Measurements from ENCODE around the gene RAB10.
A peak's percentile ranks its signal among the peaks of the same experiment; 100 is the strongest.
"Not testable (repeated sequence)": the region's sequence is repeated elsewhere in the genome, so short reads cannot be mapped to it uniquely, and the experiment has no call there.

The RAB10 gene

GRCh38 chr2:26033818-26034636, at the start of gene RAB10:
TSS of gene RAB10 (plus strand) at chr2:26034084. CDS start at chr2:26034609, 525 bp downstream.
- peak; percentile 99 for DNase-seq

GRCh38 chr2:25988134-25988533, 45.8 kb upstream of the RAB10 start:
- no peak for DNase-seq

- no peak for DNase-seq
Observed at GRCh38 chr2:25989154-25989553, 44.7 kb upstream of the RAB10 start.

- no peak for DNase-seq
Observed at GRCh38 chr2:25991965-25992364, 41.9 kb upstream of the RAB10 start.

GRCh38 chr2:25992556-25992955, 41.3 kb upstream of the RAB10 start:
- DNase-seq, result no peak

- DNase-seq, result no peak
Observed at GRCh38 chr2:25993049-25993448, 40.8 kb upstream of the RAB10 start.

GRCh38 chr2:25994509-25994908, 39.4 kb upstream of the RAB10 start:
- no peak for DNase-seq

GRCh38 chr2:25996844-25997243, 37.0 kb upstream of the RAB10 start:
- DNase-seq, result no peak

GRCh38 chr2:25998816-25999383, 35.0 kb upstream of the RAB10 start:
- not testable (repeated sequence) for DNase-seq

GRCh38 chr2:25999406-25999805, 34.5 kb upstream of the RAB10 start:
- not testable (repeated sequence) for DNase-seq

GRCh38 chr2:26000561-26001082, 33.3 kb upstream of the RAB10 start:
- DNase-seq, result no peak

GRCh38 chr2:26001743-26002351, 32.0 kb upstream of the RAB10 start:
- DNase-seq, result no peak

- no peak for DNase-seq
Observed at GRCh38 chr2:26002632-26003310, 31.1 kb upstream of the RAB10 start.

- no peak for DNase-seq
Observed at GRCh38 chr2:26008095-26008494, 25.8 kb upstream of the RAB10 start.

- DNase-seq, result no peak
Observed at GRCh38 chr2:26008851-26009566, 24.9 kb upstream of the RAB10 start.

- DNase-seq, result no peak
Observed at GRCh38 chr2:26009567-26009963, 24.3 kb upstream of the RAB10 start.

- DNase-seq, result no peak
Observed at GRCh38 chr2:26010943-26011342, 22.9 kb upstream of the RAB10 start.

GRCh38 chr2:26011609-26011989, 22.3 kb upstream of the RAB10 start:
- DNase-seq, result no peak

GRCh38 chr2:26011990-26012856, 21.7 kb upstream of the RAB10 start:
- no peak for DNase-seq

GRCh38 chr2:26013668-26014067, 20.2 kb upstream of the RAB10 start:
- DNase-seq, result no peak

GRCh38 chr2:26016012-26016705, 17.7 kb upstream of the RAB10 start:
- no peak for DNase-seq
